RWPE2 (cell line): ENCODE measurements around the gene CKAP5.
"Not testable (repeated sequence)": the region's sequence is repeated elsewhere in the genome, so short reads cannot be mapped to it uniquely, and the experiment has no call there.

Experiments
- ATAC-seq: fragments of 200-7000 bp; cut with Tn5 transposase; 3 replicates; pipeline ENCODE4 v1.9.1; 2021; ENCODE audit warnings: low read depth
- DNase-seq: peaks from one replicate; pipeline ENCODE4 v3.0.0-alpha.2; 2020; ENCODE audit warnings: low spot score
- H3K27ac ChIP-seq: fragments of 450-650 bp; 2 replicates; pipeline ENCODE4 v1.5.1; 2017; ENCODE audit warnings: mild to moderate bottlenecking; ENCODE audit not compliant: poor library complexity, severe bottlenecking
- H3K27me3 ChIP-seq: fragments of 250-450 bp; sonication (Bioruptor Pico); 2 replicates; pipeline ENCODE4 v1.5.1; 2021; ENCODE audit warnings: mild to moderate bottlenecking, moderate library complexity; ENCODE audit not compliant: insufficient read depth, poor library complexity, severe bottlenecking
- H3K36me3 ChIP-seq: fragments of 250-450 bp; sonication (Bioruptor Pico); 2 replicates; pipeline ENCODE4 v1.5.1; 2020; ENCODE audit warnings: low read depth, mild to moderate bottlenecking, moderate library complexity
- H3K4me1 ChIP-seq: fragments of 250-450 bp; sonication (Bioruptor Pico); 2 replicates; pipeline ENCODE4 v1.5.1; 2021; ENCODE audit warnings: mild to moderate bottlenecking, moderate library complexity; ENCODE audit not compliant: insufficient read depth, poor library complexity, severe bottlenecking
- H3K4me3 ChIP-seq: fragments of 250-450 bp; sonication (Bioruptor Pico); 2 replicates; pipeline ENCODE4 v1.5.1; 2021; ENCODE audit warnings: mild to moderate bottlenecking, moderate library complexity; ENCODE audit not compliant: severe bottlenecking
- H3K9me3 ChIP-seq: fragments of 250-450 bp; sonication (Bioruptor Pico); 2 replicates; pipeline ENCODE4 v1.5.1; 2021; ENCODE audit warnings: mild to moderate bottlenecking, moderate library complexity; ENCODE audit not compliant: severe bottlenecking
- TF ChIP-seq, protein P1 (sequence below): fragments of 450-650 bp; IDR thresholded peaks from one replicate; pipeline ENCODE4 v1.5.1; 2017; ENCODE audit warnings: mild to moderate bottlenecking, moderate library complexity; ENCODE audit not compliant: poor library complexity, severe bottlenecking

CKAP5 gene

DNA sequence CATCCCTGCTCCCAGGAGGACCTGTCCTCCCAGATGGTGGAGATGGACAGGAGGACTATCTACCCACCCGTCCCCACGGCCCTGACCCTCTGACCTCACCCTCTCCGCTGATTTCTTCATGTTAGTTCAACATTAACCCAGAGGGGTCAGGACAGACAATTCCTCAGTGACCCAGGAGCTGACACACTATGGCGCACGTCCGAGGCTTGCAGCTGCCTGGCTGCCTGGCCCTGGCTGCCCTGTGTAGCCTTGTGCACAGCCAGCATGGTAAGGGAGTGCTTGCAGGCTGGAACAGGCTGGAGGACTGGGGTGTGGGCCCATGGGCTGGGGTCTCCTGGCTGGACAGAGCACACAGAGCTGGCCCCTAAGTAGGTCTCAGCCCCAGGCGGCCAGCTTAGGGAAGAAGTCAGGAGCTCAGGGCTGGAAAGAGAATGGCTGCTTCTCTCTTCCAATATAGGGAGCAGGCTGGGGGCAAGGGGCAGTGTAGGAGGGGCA is 127.0 kb downstream of the CKAP5 start, which contains the start of gene F2:
TSS of gene F2 (plus strand) at position 166 of the 495 bp plus-strand sequence. CDS start at position 189, 23 bp downstream.
- Histone ChIP-seq H3K4me3 (no peak within 1 kb of the TSS), H3K27ac (no peak within 1 kb of the TSS), H3K9me3 (no peaks in the 10 kb centered on the region), H3K27me3 (no peaks in the 10 kb centered on the region), H3K36me3 (no peaks in the 10 kb centered on the region), H3K4me1 (peaks cover 14% of the 10 kb centered on the region)
- no peak for DNase-seq
- no peak for ATAC-seq
- TF ChIP-seq, protein P1, sequence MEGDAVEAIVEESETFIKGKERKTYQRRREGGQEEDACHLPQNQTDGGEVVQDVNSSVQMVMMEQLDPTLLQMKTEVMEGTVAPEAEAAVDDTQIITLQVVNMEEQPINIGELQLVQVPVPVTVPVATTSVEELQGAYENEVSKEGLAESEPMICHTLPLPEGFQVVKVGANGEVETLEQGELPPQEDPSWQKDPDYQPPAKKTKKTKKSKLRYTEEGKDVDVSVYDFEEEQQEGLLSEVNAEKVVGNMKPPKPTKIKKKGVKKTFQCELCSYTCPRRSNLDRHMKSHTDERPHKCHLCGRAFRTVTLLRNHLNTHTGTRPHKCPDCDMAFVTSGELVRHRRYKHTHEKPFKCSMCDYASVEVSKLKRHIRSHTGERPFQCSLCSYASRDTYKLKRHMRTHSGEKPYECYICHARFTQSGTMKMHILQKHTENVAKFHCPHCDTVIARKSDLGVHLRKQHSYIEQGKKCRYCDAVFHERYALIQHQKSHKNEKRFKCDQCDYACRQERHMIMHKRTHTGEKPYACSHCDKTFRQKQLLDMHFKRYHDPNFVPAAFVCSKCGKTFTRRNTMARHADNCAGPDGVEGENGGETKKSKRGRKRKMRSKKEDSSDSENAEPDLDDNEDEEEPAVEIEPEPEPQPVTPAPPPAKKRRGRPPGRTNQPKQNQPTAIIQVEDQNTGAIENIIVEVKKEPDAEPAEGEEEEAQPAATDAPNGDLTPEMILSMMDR: no peak

DNA sequence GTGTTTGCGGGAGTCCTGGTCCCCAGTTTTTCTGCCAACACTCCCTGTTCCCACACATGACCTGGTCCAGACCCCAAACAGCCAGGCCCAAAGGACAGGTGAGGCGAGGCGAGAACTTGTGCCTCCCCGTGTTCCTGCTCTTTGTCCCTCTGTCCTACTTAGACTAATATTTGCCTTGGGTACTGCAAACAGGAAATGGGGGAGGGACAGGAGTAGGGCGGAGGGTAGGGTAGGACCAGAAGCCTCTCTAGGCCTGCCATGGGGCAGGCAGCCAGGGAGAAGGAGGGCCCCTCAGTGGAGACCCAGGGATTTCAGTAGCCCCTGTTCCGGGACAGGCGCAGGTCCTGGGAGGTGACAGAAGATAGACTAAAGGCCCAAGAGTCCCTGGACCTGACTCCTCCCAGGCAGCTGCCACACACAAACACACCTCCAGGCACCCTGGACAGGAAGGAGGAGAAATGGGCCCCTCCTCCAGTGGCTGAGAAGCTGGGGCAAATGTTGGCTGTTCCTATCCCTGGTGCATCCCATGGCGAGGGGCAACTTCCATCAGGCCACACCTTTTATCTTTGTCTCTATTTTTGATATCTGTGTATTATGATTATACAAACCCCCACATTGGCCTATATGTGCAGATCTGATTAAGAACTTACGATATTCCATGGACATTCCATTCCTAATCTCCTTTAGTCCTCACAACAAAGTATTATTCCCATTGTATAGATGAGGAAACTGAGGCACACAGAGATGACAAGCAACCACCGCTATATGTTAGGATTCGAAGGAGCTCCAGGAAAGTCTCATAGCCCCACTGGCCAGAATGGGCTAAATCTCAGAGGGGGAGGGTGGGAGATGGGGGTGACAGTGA is 127.7 kb downstream of the CKAP5 start:
- Histone ChIP-seq H3K9me3 (no peaks in the 10 kb centered on the region), H3K36me3 (no peaks in the 10 kb centered on the region), H3K27ac (no peak overlapping the region), H3K4me1 (peaks cover 14% of the 10 kb centered on the region), H3K27me3 (no peaks in the 10 kb centered on the region), H3K4me3 (no peak overlapping the region)
- DNase-seq (no peak), ATAC-seq (peak; percentile 48; the same call in 2 of the 3 replicates)
- TF ChIP-seq, protein P1: no peak

DNA sequence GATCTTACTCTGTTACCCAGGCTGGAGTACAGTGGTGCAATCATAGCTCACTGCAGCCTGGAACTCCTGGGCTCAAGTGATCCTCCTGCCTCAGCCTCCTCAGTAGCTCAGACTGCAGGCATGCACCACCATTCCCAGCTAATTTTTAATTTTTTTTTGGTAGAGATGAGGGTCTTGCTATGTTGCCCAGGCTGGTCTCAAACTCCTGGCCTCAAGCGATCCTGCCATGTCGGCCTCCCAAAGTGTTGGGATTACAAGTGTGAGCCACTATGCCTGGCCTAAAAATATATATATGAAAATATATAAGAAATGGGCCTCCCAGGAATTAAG is 128.3 kb downstream of the CKAP5 start:
- not testable (repeated sequence) for H3K36me3 ChIP-seq, H3K27me3 ChIP-seq, H3K9me3 ChIP-seq, DNase-seq, H3K4me3 ChIP-seq, ATAC-seq, H3K27ac ChIP-seq
- peaks cover 14% of the 10 kb centered on the region for H3K4me1 ChIP-seq

DNA sequence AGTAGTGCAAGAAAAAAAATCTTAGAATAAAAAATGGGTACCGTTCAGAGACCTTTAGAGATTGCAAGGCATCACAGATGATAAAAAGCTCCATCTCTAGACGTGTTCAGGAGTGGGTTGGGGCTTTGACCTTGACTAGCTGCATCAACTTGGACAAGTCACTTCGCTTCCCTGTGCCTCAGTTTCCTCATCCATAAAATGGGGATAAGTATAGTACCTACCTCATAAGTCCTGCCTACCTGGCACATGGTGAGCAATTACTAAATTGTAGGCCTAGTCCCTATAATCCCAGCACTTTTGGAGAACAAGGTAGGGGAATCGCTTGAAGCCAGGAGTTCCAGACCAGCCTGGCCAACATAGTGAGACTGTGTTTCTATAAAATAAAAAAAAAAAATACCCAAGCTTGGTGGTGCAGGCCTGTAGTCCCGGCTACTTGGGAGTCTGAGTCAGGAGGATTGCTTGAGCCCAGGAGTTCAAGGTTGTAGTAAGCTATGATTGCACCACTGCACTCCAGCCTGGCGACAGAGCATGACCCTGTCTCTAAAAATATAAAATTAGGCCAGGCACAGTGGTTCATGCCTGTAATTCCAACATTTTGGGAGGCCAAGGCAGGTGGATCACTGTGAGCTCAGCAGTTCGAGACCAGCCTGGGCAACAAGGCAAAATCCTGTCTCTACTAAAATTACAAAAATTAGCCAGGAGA is 133.1 kb downstream of the CKAP5 start:
- DNase-seq: no peak
- Histone ChIP-seq H3K9me3 (no peaks in the 10 kb centered on the region), H3K36me3 (0 out of 2 replicates have a peak, but pooled peaks cover 4% of the 10 kb centered on the region), H3K27me3 (no peaks in the 10 kb centered on the region), H3K4me3 (no peak overlapping the region), H3K27ac (no peak overlapping the region), H3K4me1 (peaks cover 12% of the 10 kb centered on the region)
- TF ChIP-seq, protein P1: no peak
- no peak for ATAC-seq

DNA sequence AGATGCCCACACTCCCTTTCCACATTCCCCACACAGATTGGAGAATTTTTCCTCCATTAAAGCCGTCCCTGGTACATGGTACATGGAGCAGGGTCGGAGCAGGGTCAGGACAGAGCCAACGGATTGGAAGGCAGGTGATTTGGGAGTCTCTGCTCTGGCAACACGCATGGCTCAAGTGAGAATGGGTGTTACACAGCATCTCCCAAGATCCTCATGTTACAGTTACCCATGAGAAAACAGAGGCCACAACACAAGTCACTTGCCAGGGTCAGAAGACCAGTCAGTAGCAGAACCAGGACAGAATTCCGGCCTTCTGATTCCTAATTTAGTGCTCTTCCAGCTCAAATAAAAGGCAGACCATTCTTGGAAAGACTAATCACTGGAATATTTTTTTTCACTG is 134.8 kb downstream of the CKAP5 start:
- H3K9me3 ChIP-seq: no peaks in the 10 kb centered on the region
- no peak overlapping the region for H3K4me3 ChIP-seq
- TF ChIP-seq, protein P1: no peak
- peak overlapping the region; percentile 1 for H3K27ac ChIP-seq
- peaks cover 7% of the 10 kb centered on the region for H3K4me1 ChIP-seq
- H3K27me3 ChIP-seq: no peaks in the 10 kb centered on the region
- no peak for DNase-seq
- no peak for ATAC-seq
- 0 out of 2 replicates have a peak, but pooled peaks cover 4% of the 10 kb centered on the region for H3K36me3 ChIP-seq
